ENCODE measurements around the gene SPECC1. TPM values are rescaled to one million over a fixed set of nuclear protein-coding genes. Genes with fewer than 3 reads are reported as not detected.

Gene SPECC1
- total and polyA plus RNA-seq, 2 of the 13 experiments (the other 11 are each of a cell fraction or from before 2014, with no cell fraction given): 2.3 to 6.9 TPM

DNA sequence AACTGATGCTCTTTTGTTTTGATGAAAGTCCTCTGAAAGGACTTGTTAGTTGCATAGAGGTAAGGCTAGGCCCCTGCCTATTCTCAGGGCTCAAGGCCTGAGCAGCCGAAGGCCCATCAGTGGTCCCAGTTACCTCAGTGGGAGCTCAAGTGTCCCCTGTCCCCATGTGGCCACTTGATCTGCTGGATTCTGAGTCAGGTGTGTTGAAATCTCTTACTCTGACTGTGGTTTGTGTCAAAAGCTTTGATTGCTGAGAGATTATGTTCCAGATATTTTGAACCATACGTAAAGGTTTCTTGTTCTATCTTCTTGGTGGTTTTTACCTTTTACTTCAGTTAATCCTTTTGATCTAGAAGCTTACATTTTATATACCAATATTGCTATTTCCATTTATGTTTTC, 266.5 kb downstream of the SPECC1 start (continued):
- TF ChIP-seq ZNF790 (CRISPR knock-in tag; IDR thresholded peaks at IDR 0.05; ENCODE audit: borderline replicate concordance) (no peak), ZNF605 (CRISPR knock-in tag; IDR thresholded peaks at IDR 0.05) (no peak), TEAD3 (CRISPR knock-in tag; optimal IDR thresholded peaks at IDR 0.05; ENCODE audit: borderline replicate concordance) (no peak), ARHGAP35 (CRISPR knock-in tag; IDR thresholded peaks at IDR 0.05; ENCODE audit: borderline replicate concordance) (no peak), FOXJ3 (CRISPR knock-in tag; IDR thresholded peaks at IDR 0.05; ENCODE audit: borderline replicate concordance) (no peak), RBAK (CRISPR knock-in tag; IDR thresholded peaks at IDR 0.05) (no peak), HDAC6 (IDR thresholded peaks at IDR 0.05; ENCODE audit: low read depth, low read length) (no peak), ZFAT (CRISPR knock-in tag; conservative IDR thresholded peaks at IDR 0.05) (no peak), MAFF (IDR thresholded peaks at IDR 0.05; ENCODE audit: low read depth, low read length) (no peak), PHF21A (CRISPR knock-in tag; IDR thresholded peaks at IDR 0.05) (no peak)
- TF ChIP-seq, protein P1, sequence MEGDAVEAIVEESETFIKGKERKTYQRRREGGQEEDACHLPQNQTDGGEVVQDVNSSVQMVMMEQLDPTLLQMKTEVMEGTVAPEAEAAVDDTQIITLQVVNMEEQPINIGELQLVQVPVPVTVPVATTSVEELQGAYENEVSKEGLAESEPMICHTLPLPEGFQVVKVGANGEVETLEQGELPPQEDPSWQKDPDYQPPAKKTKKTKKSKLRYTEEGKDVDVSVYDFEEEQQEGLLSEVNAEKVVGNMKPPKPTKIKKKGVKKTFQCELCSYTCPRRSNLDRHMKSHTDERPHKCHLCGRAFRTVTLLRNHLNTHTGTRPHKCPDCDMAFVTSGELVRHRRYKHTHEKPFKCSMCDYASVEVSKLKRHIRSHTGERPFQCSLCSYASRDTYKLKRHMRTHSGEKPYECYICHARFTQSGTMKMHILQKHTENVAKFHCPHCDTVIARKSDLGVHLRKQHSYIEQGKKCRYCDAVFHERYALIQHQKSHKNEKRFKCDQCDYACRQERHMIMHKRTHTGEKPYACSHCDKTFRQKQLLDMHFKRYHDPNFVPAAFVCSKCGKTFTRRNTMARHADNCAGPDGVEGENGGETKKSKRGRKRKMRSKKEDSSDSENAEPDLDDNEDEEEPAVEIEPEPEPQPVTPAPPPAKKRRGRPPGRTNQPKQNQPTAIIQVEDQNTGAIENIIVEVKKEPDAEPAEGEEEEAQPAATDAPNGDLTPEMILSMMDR (CRISPR knock-in tag; IDR thresholded peaks at IDR 0.05): no peak

DNA sequence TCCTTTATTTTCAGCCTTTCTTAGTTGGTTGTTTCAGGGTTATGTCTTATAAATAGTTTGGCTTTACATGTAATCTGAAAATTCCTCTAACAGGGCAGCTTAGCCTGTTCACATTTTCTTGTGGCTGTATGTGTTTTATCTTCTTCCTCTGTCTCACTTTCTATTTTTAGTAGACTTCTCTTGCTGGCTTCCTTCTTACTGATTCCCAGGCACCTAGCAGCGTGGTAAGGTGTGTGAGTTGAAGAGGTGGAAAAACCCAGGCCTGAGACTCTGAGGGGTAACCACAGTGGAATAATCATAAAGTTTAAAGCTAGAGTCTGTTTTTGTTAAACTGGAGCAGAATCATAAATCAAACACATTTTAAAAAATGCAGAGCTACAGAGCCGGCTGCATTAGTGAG, 267.3 kb downstream of the SPECC1 start:
- BruUV-seq (replicated peaks): no TSS peak
- H3K27ac ChIP-seq (ENCODE audit: extremely low read length, insufficient read depth, low read length): no peak overlapping the region
- no peak overlapping the region for H2AFZ ChIP-seq (ENCODE audit: low read length)
- H3K4me2 ChIP-seq (ENCODE audit: low read depth, low read length): no peak overlapping the region
- TF ChIP-seq ZMYM4 (CRISPR knock-in tag; IDR thresholded peaks at IDR 0.05): no peak
- no peak for TF ChIP-seq ISL2 (CRISPR knock-in tag; IDR thresholded peaks at IDR 0.05)
- TF ChIP-seq ZSCAN31 (CRISPR knock-in tag; IDR thresholded peaks at IDR 0.05; ENCODE audit: low read depth): no peak
- no peak for TF ChIP-seq MBNL3 (CRISPR knock-in tag; conservative IDR thresholded peaks at IDR 0.05)
- TF ChIP-seq, protein P2, sequence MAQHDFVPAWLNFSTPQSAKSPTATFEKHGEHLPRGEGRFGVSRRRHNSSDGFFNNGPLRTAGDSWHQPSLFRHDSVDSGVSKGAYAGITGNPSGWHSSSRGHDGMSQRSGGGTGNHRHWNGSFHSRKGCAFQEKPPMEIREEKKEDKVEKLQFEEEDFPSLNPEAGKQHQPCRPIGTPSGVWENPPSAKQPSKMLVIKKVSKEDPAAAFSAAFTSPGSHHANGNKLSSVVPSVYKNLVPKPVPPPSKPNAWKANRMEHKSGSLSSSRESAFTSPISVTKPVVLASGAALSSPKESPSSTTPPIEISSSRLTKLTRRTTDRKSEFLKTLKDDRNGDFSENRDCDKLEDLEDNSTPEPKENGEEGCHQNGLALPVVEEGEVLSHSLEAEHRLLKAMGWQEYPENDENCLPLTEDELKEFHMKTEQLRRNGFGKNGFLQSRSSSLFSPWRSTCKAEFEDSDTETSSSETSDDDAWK (CRISPR knock-in tag; IDR thresholded peaks at IDR 0.05): no peak
- no peak for TF ChIP-seq ZFP36L2 (CRISPR knock-in tag; IDR thresholded peaks at IDR 0.05)
- no peak for TF ChIP-seq ZNF24 (IDR thresholded peaks at IDR 0.05)
- TF ChIP-seq, protein P3, sequence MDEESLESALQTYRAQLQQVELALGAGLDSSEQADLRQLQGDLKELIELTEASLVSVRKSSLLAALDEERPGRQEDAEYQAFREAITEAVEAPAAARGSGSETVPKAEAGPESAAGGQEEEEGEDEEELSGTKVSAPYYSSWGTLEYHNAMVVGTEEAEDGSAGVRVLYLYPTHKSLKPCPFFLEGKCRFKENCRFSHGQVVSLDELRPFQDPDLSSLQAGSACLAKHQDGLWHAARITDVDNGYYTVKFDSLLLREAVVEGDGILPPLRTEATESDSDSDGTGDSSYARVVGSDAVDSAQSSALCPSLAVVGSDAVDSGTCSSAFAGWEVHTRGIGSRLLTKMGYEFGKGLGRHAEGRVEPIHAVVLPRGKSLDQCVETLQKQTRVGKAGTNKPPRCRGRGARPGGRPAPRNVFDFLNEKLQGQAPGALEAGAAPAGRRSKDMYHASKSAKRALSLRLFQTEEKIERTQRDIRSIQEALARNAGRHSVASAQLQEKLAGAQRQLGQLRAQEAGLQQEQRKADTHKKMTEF (CRISPR knock-in tag; IDR thresholded peaks at IDR 0.05): no peak
- no peak for TF ChIP-seq ZNF776 (CRISPR knock-in tag; IDR thresholded peaks at IDR 0.05)
- in situ Hi-C loops (cut with HindIII; ENCODE audit: extremely low pct_ligation_motif_present, low pct_unique_long_range_greater_than_20kb): no loop called here
- no peaks in the 10 kb centered on the region for H3K4me1 ChIP-seq (ENCODE audit: insufficient read depth, low read length)
- no peak for FAIRE-seq
- no peaks in the 10 kb centered on the region for H4K20me1 ChIP-seq (ENCODE audit: insufficient read depth, low read length)
- no peaks in the 10 kb centered on the region for H3K79me2 ChIP-seq (ENCODE audit: insufficient read depth, low read length)
- no peak for ATAC-seq
- WGBS (ENCODE audit: low lambda C conversion rate): 66% methylated on average over 2 of the region's 2 CpGs
- ChIA-PET POLR2A (no interaction called here), CTCF (ENCODE audit: low intra/inter-chr PET ratio, low total read pairs) (no interaction called here)
- peaks cover 0 to 1% of the 10 kb centered on the region in 2 experiments; a peak in 1 of 5 replicates for H3K27me3 ChIP-seq (ENCODE audit: control insufficient read depth in 1 of 2, insufficient read depth in 2 of 2, low read length in 2 of 2)
- no peaks in the 10 kb centered on the region for H3K36me3 ChIP-seq (replicated peaks in 1 of 2; ENCODE audit: control insufficient read depth in 1 of 2, insufficient read depth in 2 of 2, low read length in 2 of 2)
- H3K4me3 ChIP-seq (replicated peaks in 1 of 3; ENCODE audit: insufficient read depth in 1 of 3, low read depth in 2 of 3, low read length in 3 of 3): no peak overlapping the region
- H3K9me3 ChIP-seq (ENCODE audit: low read length): no peaks in the 10 kb centered on the region
- intact Hi-C loops (cut with micrococcal nuclease; ENCODE audit: unreplicated experiment): no loop called here
- DNase-seq (ENCODE audit: low spot score): no peak
- H3K9ac ChIP-seq (ENCODE audit: insufficient read depth, low read depth, low read length): no peak overlapping the region
